ENCODE measurements around the gene ATG3. TPM values are rescaled to one million over a fixed set of nuclear protein-coding genes. Genes with fewer than 3 reads are reported as not detected.

Gene ATG3
- total and polyA plus RNA-seq, 3 donors from 2014 or later: 108 to 200 (median 126) TPM

DNA sequence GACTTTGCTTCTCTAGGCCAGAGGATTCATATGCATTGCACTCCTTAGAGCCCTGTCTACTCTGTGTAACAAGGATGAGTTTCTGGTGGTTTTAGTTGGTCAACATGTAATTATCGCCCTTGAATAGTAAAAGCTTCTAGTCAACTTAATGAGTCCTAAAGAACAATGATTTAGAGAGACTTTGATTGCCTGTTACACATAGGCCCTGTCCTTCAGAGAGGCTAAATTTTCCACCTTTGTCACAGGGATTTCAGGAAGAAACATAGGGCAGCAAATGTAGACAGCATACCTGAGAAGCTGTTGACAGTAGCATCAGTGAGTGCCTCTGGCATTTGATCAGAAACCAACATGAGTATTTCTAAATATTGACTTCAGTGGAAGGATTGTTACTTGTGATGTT lies 69.6 kb downstream of the ATG3 start:
- no peak overlapping the region for H3K4me3 ChIP-seq
- H3K27me3 ChIP-seq: no peaks in the 10 kb centered on the region
- no peaks in the 10 kb centered on the region for H3K4me1 ChIP-seq
- no peak overlapping the region for H3K27ac ChIP-seq
- no peak for TF ChIP-seq POLR2A (IDR thresholded peaks at IDR 0.05)
- TF ChIP-seq, protein P1, sequence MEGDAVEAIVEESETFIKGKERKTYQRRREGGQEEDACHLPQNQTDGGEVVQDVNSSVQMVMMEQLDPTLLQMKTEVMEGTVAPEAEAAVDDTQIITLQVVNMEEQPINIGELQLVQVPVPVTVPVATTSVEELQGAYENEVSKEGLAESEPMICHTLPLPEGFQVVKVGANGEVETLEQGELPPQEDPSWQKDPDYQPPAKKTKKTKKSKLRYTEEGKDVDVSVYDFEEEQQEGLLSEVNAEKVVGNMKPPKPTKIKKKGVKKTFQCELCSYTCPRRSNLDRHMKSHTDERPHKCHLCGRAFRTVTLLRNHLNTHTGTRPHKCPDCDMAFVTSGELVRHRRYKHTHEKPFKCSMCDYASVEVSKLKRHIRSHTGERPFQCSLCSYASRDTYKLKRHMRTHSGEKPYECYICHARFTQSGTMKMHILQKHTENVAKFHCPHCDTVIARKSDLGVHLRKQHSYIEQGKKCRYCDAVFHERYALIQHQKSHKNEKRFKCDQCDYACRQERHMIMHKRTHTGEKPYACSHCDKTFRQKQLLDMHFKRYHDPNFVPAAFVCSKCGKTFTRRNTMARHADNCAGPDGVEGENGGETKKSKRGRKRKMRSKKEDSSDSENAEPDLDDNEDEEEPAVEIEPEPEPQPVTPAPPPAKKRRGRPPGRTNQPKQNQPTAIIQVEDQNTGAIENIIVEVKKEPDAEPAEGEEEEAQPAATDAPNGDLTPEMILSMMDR (IDR thresholded peaks at IDR 0.05): no peak
- H3K36me3 ChIP-seq (ENCODE audit: low read depth, missing control alignments): no peaks in the 10 kb centered on the region
- no peak for DNase-seq
- no peaks in the 10 kb centered on the region for H3K9me3 ChIP-seq
- intact Hi-C loops (cut with DNase I; ENCODE audit: low total_unique reads): no loop called here
- 76 to 100% methylated on average over 1 of the region's 1 CpG for WGBS, 2 donors

- Histone ChIP-seq H3K4me3 (no peak overlapping the region), H3K27ac (no peak overlapping the region), H3K9me3 (no peaks in the 10 kb centered on the region), H3K4me1 (no peaks in the 10 kb centered on the region), H3K36me3 (ENCODE audit: low read depth, missing control alignments) (no peaks in the 10 kb centered on the region), H3K27me3 (no peaks in the 10 kb centered on the region)
- intact Hi-C loops (cut with DNase I; ENCODE audit: low total_unique reads): no loop called here
- TF ChIP-seq POLR2A (IDR thresholded peaks at IDR 0.05): no peak
- TF ChIP-seq, protein P1 (IDR thresholded peaks at IDR 0.05): no peak
- no peak for DNase-seq
These were observed 70.4 kb downstream of the ATG3 start for GRCh38 chr3:112491373-112491772.

- Histone ChIP-seq H3K27me3 (no peaks in the 10 kb centered on the region), H3K4me3 (no peak overlapping the region), H3K27ac (no peak overlapping the region), H3K9me3 (no peaks in the 10 kb centered on the region), H3K4me1 (no peaks in the 10 kb centered on the region), H3K36me3 (ENCODE audit: low read depth, missing control alignments) (no peaks in the 10 kb centered on the region)
- TF ChIP-seq POLR2A (IDR thresholded peaks at IDR 0.05): no peak
- TF ChIP-seq, protein P1 (IDR thresholded peaks at IDR 0.05): no peak
- WGBS, 2 donors: 80 to 82% methylated on average over 4 of the region's 4 CpGs
- intact Hi-C loops (cut with DNase I; ENCODE audit: low total_unique reads): no loop called here
- no peak for DNase-seq
These were observed 71.9 kb downstream of the ATG3 start for GRCh38 chr3:112489674-112490479.

DNA sequence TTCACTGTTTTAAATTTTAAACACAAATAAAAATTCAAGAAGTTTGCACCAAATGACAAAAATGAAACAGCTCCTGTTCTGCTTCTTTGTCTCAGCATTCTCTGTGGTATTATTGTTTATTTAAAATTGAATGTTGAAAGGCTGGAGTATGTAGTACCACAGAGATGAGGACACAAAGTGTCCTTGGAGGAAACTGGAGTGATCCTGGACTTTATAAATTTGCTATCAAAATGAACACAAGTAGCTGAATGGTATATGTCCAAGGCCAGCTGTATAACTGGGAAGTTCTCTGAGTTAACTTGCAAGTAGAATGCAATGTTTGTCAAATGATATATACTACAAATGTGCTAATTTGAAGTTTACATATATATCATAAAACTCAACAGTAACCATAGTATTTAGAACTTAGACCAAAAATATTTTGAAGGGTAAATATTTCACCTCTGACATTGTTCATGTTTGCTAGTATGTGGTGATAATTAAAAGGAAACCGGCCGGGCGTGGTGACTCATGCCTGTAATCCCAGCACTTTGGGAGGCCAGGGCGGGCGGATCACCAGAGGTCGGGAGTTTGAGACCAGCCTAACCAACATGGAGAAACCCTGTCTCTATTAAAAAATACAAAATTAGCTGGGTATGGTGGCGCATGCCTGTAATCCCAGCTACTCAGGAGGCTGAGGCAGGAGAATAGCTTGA lies 74.8 kb downstream of the ATG3 start:
- no peak overlapping the region for H3K27ac ChIP-seq
- no peaks in the 10 kb centered on the region for H3K36me3 ChIP-seq (ENCODE audit: low read depth, missing control alignments)
- H3K4me1 ChIP-seq: no peaks in the 10 kb centered on the region
- DNase-seq: no peak
- 81 to 82% methylated on average over 7 of the region's 7 CpGs for WGBS, 2 donors
- no peaks in the 10 kb centered on the region for H3K9me3 ChIP-seq
- no peaks in the 10 kb centered on the region for H3K27me3 ChIP-seq
- TF ChIP-seq, protein P1 (IDR thresholded peaks at IDR 0.05): no peak
- TF ChIP-seq POLR2A (IDR thresholded peaks at IDR 0.05): no peak
- H3K4me3 ChIP-seq: no peak overlapping the region
- intact Hi-C loops (cut with DNase I; ENCODE audit: low total_unique reads): no loop called here

Measured in testis (tissue), 3 donors.